Measurements from ENCODE around the gene POLR2M.
A peak's percentile ranks its signal among the peaks of the same experiment; 100 is the strongest.

POLR2M gene

DNA sequence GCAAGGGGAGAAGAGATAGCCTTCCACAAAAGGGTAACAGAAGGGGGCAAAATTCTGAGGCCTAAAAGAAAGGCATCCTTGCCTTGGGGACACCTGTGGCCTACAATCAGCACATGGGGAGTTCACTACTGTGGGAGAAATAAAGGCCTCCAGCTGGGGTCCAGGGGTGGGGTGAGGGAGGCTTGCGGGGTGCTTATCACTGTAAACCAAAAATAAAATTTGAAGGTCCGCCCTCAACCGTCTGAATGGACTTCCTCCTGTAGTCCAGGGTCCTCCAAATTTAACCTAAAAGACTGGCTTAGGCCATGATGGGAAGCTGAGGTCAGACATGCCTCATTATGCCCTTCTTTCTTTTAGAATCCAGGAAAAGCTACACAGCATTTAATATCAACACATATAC is 2.1 kb upstream of the POLR2M start:
- TF ChIP-seq, protein P1, sequence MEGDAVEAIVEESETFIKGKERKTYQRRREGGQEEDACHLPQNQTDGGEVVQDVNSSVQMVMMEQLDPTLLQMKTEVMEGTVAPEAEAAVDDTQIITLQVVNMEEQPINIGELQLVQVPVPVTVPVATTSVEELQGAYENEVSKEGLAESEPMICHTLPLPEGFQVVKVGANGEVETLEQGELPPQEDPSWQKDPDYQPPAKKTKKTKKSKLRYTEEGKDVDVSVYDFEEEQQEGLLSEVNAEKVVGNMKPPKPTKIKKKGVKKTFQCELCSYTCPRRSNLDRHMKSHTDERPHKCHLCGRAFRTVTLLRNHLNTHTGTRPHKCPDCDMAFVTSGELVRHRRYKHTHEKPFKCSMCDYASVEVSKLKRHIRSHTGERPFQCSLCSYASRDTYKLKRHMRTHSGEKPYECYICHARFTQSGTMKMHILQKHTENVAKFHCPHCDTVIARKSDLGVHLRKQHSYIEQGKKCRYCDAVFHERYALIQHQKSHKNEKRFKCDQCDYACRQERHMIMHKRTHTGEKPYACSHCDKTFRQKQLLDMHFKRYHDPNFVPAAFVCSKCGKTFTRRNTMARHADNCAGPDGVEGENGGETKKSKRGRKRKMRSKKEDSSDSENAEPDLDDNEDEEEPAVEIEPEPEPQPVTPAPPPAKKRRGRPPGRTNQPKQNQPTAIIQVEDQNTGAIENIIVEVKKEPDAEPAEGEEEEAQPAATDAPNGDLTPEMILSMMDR (IDR thresholded peaks at IDR 0.05; ENCODE audit: low read depth, low read length) = no peak
- H3K4me3 ChIP-seq (ENCODE audit: low read depth, low read length) = no peak overlapping the region

DNA sequence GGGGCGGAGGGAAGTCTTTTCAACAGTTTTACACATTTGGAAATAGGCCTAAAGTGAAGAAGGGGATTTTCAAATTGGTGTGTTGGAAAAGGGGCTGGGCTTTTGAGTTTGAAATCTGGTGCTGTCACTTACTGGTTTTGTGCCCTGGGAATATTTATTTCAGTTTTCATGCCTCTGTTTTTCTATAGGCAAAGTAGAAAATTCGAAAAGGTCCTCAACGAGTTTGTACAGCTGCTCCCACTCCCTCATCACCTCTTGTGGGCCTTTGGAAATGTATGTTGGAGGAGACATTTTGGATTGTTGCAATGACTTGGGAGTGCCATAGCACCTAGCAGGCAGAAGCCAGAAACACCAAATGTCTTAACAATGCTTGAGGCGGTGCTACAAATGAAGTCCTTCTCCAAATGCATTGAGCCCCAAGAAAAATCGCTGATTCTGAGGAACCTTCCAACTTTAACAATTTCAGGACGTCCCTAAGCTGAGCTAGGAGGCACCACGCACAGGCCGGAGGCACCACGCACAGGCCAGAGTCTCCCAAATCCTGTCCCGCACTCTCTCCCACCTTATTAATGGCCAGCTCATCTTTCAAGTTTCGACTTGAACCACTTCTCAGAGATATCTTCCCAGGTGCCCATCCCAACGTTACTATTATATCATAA is 639 bp upstream of the POLR2M start:
- TF ChIP-seq, protein P1 (IDR thresholded peaks at IDR 0.05; ENCODE audit: low read depth, low read length) = no peak
- H3K4me3 ChIP-seq (ENCODE audit: low read depth, low read length) = peak overlapping the region; percentile 79

DNA sequence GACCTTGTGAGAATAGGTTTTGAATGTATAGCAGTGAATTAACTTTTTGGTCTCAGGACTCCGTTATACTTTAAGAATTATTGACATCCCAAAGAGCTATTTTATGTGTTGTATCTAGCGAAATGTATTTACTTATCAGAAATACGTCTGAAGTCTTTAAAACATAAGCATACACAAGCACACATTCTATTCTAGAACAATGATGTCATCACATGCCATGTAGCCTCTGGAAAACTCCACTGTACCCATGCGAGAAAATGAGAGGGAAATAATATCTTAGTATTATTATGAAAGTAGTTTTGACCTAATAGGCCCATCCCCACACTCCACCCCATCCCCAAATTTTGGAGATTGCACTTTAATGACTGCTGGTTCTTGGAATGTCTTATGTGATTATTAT is 1.5 kb downstream of the POLR2M start:
- peak overlapping the region; percentile 79 for H3K4me3 ChIP-seq (ENCODE audit: low read depth, low read length)
- TF ChIP-seq, protein P1 (IDR thresholded peaks at IDR 0.05; ENCODE audit: low read depth, low read length) = no peak

DNA sequence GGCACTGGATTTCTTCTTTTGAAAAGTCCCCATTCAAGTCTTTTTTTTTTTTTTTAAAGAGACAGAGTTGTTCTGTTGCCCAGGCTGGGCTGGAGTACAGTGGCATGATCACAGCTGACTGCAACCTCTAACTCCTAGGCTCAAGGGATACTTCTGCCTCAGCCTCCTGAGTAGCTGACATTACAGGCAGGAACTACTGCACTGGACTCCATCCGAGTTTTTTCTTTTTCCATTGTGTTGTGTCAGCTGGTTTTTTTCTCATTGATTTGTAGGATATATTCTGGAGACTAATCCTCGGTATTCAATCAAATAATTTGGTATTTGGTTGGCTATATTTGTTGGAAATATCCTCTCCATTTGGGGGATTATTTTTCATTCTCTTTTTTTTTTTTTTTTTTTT is 11.8 kb downstream of the POLR2M start:
- TF ChIP-seq, protein P1 (IDR thresholded peaks at IDR 0.05; ENCODE audit: low read depth, low read length) = no peak

DNA sequence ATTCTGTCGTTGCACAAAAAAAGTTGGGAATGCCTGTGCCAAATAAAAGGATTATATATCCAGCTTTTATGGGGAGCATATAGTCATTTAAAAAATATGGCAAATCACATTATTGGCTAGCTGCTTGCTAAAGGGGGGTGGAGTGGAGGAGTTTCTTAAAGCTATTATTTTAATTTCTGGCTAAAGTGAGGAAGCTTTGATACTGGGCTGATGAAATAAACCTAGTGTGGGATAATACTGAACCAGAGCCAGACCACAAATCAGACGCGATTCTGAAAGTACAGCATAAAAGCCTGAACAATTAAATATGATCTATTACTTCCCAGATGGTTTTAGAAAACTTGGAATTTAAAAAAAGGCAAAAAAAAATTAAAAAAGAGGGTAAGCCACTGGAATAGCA is 14.4 kb downstream of the POLR2M start:
- TF ChIP-seq, protein P1 (IDR thresholded peaks at IDR 0.05; ENCODE audit: low read depth, low read length) = no peak
- no peak overlapping the region for H3K4me3 ChIP-seq (ENCODE audit: low read depth, low read length)

More for the DNA sequence above, 11.8 kb downstream of the POLR2M start:
- H3K4me3 ChIP-seq (ENCODE audit: low read depth, low read length) = no peak overlapping the region

DNA sequence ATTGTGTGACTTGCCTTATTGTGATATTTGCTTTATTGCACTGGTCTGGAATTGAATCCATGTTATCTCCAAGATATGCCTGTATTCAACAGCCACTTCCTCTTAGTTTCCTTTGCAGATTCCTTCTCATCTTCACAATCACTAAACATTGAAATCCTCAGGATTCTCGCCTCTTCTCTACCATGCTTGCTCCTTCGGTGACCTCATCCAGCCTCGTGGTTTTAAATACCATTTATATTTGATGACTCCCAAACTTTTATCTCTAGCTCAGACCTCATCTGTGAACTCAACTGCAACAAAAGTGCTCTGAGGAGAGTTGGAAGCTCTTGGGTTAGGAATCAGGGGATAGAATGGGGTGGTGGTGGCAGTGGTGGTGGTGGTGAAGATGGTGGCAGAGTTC is 19.9 kb downstream of the POLR2M start:
- TF ChIP-seq, protein P1 (IDR thresholded peaks at IDR 0.05; ENCODE audit: low read depth, low read length) = no peak
- H3K4me3 ChIP-seq (ENCODE audit: low read depth, low read length) = no peak overlapping the region

DNA sequence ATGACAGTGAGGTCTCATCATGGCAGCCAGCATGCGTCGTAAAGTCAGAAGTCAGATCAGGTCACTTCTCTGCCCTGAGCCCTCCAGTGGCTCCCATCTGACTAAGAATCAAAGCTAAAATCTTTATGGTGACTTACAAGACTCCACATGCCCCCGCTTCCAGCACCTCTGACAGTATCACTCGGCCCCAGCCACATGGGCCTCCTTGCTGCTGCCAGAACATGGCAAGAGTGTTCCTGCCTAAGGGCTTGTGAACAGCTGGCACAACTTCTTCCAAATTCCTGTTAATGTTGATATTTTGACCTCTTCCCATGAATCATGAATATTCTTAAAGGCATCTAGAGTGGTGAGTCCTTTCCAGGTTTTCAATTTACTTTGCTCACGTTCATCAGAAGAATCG is 20.5 kb downstream of the POLR2M start:
- no peak overlapping the region for H3K4me3 ChIP-seq (ENCODE audit: low read depth, low read length)
- TF ChIP-seq, protein P1 (IDR thresholded peaks at IDR 0.05; ENCODE audit: low read depth, low read length) = no peak

All from WI38 (cell line).